Measurements from ENCODE around the gene VTI1A.
"Not testable (repeated sequence)": the region's sequence is repeated elsewhere in the genome, so short reads cannot be mapped to it uniquely, and the experiment has no call there.

The VTI1A gene

GRCh38 chr10:112532189-112532588 is 85.2 kb downstream of the VTI1A start:
- FAIRE-seq (peak; percentile 96), DNase-seq (ENCODE audit: insufficient read length) (no peak)
- TF ChIP-seq POLR2AphosphoS5 (IDR thresholded peaks at IDR 0.05; ENCODE audit: low read depth, low read length) = no peak
- no peak for TF ChIP-seq TAF1 (IDR thresholded peaks at IDR 0.05; ENCODE audit: borderline replicate concordance, low read depth, low read length)
- TF ChIP-seq POLR2A (IDR thresholded peaks at IDR 0.05; ENCODE audit: low read depth, low read length) = no peak

DNA sequence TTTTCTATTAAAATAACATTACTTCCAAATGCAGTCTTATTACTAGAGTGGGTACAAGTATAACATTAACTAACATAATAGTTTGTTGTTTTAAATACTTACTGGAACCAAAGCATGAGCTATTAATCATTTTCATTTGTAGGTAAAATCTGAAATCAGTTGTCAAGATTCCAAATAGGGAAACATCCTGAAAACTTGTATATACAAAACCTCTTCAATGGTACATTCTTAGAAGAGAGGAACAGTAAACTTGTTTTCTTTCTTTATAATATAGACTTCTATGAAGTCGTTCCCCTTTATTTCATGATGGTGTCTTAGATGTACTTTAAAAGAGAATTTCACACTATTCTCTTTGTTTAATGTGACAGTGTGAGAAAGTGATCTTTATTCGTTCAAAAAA is 85.9 kb downstream of the VTI1A start:
- FAIRE-seq (no peak), DNase-seq (ENCODE audit: insufficient read length) (no peak)
- no peak for TF ChIP-seq POLR2AphosphoS5 (IDR thresholded peaks at IDR 0.05; ENCODE audit: low read depth, low read length)
- no peak for TF ChIP-seq TAF1 (IDR thresholded peaks at IDR 0.05; ENCODE audit: borderline replicate concordance, low read depth, low read length)
- TF ChIP-seq POLR2A (IDR thresholded peaks at IDR 0.05; ENCODE audit: low read depth, low read length) = no peak

DNA sequence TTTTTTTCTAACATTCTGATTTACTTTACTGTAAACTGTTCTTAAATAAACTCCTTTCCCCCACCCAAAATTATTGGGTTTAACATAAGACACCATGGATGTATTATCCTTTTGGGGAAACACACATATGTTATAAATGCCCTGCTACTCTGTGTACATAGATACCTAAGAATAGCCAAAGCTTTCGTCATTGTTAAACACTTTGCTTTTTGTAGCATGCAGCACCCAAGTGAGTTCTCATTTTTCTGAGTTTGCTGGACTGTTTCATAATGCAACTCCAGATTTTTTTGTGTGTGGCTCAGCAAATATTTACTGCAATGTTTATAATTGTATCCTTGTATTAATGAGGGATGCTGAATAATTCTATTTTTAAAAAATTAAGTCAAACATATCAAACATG is 86.9 kb downstream of the VTI1A start:
- no peak for TF ChIP-seq POLR2A (IDR thresholded peaks at IDR 0.05; ENCODE audit: low read depth, low read length)
- no peak for TF ChIP-seq TAF1 (IDR thresholded peaks at IDR 0.05; ENCODE audit: borderline replicate concordance, low read depth, low read length)
- no peak for TF ChIP-seq POLR2AphosphoS5 (IDR thresholded peaks at IDR 0.05; ENCODE audit: low read depth, low read length)
- DNase-seq (ENCODE audit: insufficient read length) (no peak), FAIRE-seq (no peak)

DNA sequence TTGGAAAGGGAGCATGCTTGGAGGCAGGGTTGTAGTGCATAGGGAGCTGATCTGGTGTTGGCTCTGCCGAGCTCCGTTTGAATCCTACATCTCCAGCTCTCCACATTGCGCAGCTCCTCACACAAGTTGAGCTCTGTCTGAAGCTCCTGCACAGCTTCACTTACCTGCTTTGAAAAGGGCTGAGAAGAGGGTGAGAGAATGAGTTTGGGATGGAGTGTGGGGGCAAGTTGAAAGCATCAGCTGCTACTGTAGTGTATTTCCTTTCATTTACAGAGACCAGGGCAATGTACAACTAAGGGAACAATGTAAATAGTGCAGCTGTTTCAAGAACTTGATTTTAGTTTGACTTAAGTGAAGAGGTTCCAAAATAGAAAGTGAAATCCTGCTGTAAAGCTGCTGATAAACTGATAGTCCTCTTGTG is 88.5 kb downstream of the VTI1A start:
- no peak for TF ChIP-seq TAF1 (IDR thresholded peaks at IDR 0.05; ENCODE audit: borderline replicate concordance, low read depth, low read length)
- TF ChIP-seq POLR2AphosphoS5 (IDR thresholded peaks at IDR 0.05; ENCODE audit: low read depth, low read length) = no peak
- TF ChIP-seq POLR2A (IDR thresholded peaks at IDR 0.05; ENCODE audit: low read depth, low read length) = no peak
- DNase-seq (ENCODE audit: insufficient read length) (no peak), FAIRE-seq (peak; percentile 33)

DNA sequence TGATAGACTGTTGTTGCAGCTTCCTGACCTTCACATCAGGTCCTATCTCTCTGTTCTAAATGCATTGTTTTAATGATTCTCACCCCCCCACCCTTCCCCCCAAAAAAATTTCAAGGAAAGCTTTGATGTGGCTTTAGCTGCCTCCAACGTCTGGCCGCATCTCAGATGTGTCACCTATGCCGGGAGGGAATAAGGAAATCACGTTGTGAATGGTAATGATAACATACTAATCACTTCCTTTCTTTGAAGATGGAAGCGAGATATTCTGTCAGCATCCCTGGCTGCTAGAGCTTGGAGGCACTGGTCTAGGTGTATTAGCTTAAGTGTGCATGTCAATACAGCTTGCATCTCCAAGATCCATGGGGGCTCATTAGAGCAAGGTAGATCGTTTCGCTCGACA is 89.6 kb downstream of the VTI1A start:
- DNase-seq (ENCODE audit: insufficient read length) (no peak), FAIRE-seq (no peak)
- no peak for TF ChIP-seq TAF1 (IDR thresholded peaks at IDR 0.05; ENCODE audit: borderline replicate concordance, low read depth, low read length)
- no peak for TF ChIP-seq POLR2A (IDR thresholded peaks at IDR 0.05; ENCODE audit: low read depth, low read length)
- TF ChIP-seq POLR2AphosphoS5 (IDR thresholded peaks at IDR 0.05; ENCODE audit: low read depth, low read length) = no peak

GRCh38 chr10:112538168-112538567 is 91.2 kb downstream of the VTI1A start:
- TF ChIP-seq TAF1 (IDR thresholded peaks at IDR 0.05; ENCODE audit: borderline replicate concordance, low read depth, low read length) = no peak
- TF ChIP-seq POLR2AphosphoS5 (IDR thresholded peaks at IDR 0.05; ENCODE audit: low read depth, low read length) = no peak
- no peak for TF ChIP-seq POLR2A (IDR thresholded peaks at IDR 0.05; ENCODE audit: low read depth, low read length)
- no peak for DNase-seq (ENCODE audit: insufficient read length)
- no peak for FAIRE-seq

DNA sequence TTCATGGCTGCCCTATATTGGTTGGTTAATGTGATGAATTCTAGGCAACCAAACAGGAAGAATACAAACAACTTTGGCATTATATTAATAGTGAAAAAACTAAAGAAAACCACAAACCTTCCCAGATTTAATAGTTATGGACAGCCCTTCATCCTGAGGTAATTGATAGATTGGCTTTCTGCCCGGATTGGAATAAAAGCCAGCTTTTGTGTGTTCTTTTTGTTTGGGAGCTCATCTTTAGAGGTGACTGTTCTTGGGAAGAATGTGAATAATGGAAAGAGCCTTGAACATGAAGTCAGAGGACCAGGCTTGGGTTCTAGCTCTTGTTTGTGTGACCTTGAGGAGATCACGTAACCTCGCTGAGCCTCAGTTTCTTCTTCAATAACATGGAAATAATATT is 92.3 kb downstream of the VTI1A start:
- DNase-seq (ENCODE audit: insufficient read length) = no peak
- FAIRE-seq = no peak
- TF ChIP-seq POLR2AphosphoS5 (IDR thresholded peaks at IDR 0.05; ENCODE audit: low read depth, low read length) (no peak), POLR2A (IDR thresholded peaks at IDR 0.05; ENCODE audit: low read depth, low read length) (no peak), TAF1 (IDR thresholded peaks at IDR 0.05; ENCODE audit: borderline replicate concordance, low read depth, low read length) (no peak)

GRCh38 chr10:112542823-112543222 is 95.8 kb downstream of the VTI1A start:
- not testable (repeated sequence) for DNase-seq (ENCODE audit: insufficient read length); FAIRE-seq

- FAIRE-seq (no peak), DNase-seq (ENCODE audit: insufficient read length) (no peak)
- TF ChIP-seq POLR2A (IDR thresholded peaks at IDR 0.05; ENCODE audit: low read depth, low read length) = no peak
- no peak for TF ChIP-seq POLR2AphosphoS5 (IDR thresholded peaks at IDR 0.05; ENCODE audit: low read depth, low read length)
- no peak for TF ChIP-seq TAF1 (IDR thresholded peaks at IDR 0.05; ENCODE audit: borderline replicate concordance, low read depth, low read length)
Measured at GRCh38 chr10:112546474-112546873, 99.5 kb downstream of the VTI1A start.

DNA sequence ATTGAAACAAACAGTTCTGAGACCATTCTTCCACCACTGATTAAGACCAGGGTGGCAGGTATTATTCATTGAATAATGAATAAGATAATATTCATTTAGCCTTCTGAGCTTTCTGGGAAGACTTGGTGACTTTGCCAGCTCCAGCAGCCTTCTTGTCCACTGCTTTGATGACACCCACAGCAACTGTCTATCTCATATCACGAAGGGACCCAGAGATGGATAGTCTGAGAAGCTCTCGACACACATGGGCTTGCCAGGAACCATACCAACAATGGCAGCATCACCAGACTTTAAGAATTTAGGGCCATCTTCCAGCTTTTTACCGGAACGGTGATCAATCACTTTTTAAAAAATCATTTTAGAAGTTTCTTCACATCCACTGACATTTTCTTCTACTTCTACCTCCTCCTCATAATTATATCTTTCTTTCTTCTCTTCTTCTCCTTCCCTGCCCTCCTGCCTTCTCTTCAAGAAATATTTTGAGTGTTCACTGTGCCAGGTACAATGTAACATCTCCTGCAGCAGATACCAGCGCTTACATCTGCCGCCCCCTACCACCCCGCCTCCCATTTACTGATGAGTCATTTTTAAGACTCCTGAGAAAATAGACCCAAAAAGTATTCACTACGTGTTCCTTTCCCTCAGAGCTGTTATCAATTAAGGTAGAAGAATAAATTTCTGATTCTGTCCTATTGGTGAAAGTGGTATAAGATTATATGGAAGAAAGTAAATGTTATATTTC is 101.7 kb downstream of the VTI1A start:
- DNase-seq (ENCODE audit: insufficient read length) = no peak
- no peak for TF ChIP-seq TAF1 (IDR thresholded peaks at IDR 0.05; ENCODE audit: borderline replicate concordance, low read depth, low read length)
- no peak for TF ChIP-seq POLR2AphosphoS5 (IDR thresholded peaks at IDR 0.05; ENCODE audit: low read depth, low read length)
- no peak for TF ChIP-seq POLR2A (IDR thresholded peaks at IDR 0.05; ENCODE audit: low read depth, low read length)
- FAIRE-seq = no peak

- TF ChIP-seq POLR2AphosphoS5 (IDR thresholded peaks at IDR 0.05; ENCODE audit: low read depth, low read length) = no peak
- no peak for TF ChIP-seq POLR2A (IDR thresholded peaks at IDR 0.05; ENCODE audit: low read depth, low read length)
- no peak for TF ChIP-seq TAF1 (IDR thresholded peaks at IDR 0.05; ENCODE audit: borderline replicate concordance, low read depth, low read length)
- FAIRE-seq = no peak
- no peak for DNase-seq (ENCODE audit: insufficient read length)
Measured at GRCh38 chr10:112552593-112553110, 105.6 kb downstream of the VTI1A start.

GRCh38 chr10:112553315-112553714 is 106.3 kb downstream of the VTI1A start:
- TF ChIP-seq POLR2AphosphoS5 (IDR thresholded peaks at IDR 0.05; ENCODE audit: low read depth, low read length) (no peak), TAF1 (IDR thresholded peaks at IDR 0.05; ENCODE audit: borderline replicate concordance, low read depth, low read length) (no peak), POLR2A (IDR thresholded peaks at IDR 0.05; ENCODE audit: low read depth, low read length) (no peak)
- DNase-seq (ENCODE audit: insufficient read length) = no peak
- no peak for FAIRE-seq

Measured in GM12892 (cell line).